ENCODE measurements around the gene PRPF19. TPM values are rescaled to one million over a fixed set of nuclear protein-coding genes. Genes with fewer than 3 reads are reported as not detected.

The PRPF19 gene
- polyA plus RNA-seq, 1 of the 3 experiments (the other 2 are of a cell fraction): 58.9 TPM

DNA sequence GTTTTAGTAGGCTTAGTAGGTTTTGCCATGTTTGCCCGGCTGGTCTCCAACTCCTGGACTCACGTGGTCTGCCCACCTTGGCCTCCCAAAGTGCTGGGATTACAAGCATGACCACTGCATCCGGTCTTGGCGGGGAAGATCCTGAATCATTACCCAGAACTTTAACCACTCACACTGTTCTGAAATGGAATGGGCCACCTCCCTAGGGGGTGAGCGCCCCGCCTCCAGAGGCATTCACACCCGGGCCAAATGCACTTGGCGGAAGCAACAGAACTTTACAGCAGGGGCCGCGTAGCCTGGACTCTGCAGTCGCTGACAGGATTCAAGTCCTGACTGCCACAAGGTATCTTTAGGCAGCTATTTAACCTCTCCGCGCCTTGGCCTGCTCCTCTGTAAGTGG, 59.1 kb downstream of the PRPF19 start:
- H2AFZ ChIP-seq (ENCODE audit: low read depth): no peak overlapping the region
- peaks cover 0 to 41% of the 10 kb centered on the region in 2 experiments for H3K36me3 ChIP-seq (replicated peaks in 1 of 2; ENCODE audit: control insufficient read depth in 1 of 2, insufficient read depth in 2 of 2, low read length in 1 of 2)
- no peak overlapping the region for H3K9ac ChIP-seq
- H3K79me2 ChIP-seq (ENCODE audit: insufficient read depth): peaks cover 40% of the 10 kb centered on the region
- H3K4me3 ChIP-seq (ENCODE audit: low read depth in 2 of 2, low read length in 1 of 2): no peak overlapping the region
- no peaks in the 10 kb centered on the region for H3K9me3 ChIP-seq
- H3K27ac ChIP-seq (ENCODE audit: low read depth in 2 of 2, low read length in 1 of 2): no peak overlapping the region
- H3K4me2 ChIP-seq: no peak overlapping the region
- no peaks in the 10 kb centered on the region for H3K27me3 ChIP-seq (ENCODE audit: insufficient read depth)
- no peaks in the 10 kb centered on the region for H3F3A ChIP-seq (replicated peaks; ENCODE audit: insufficient read depth)
- peaks cover 0 to 30% of the 10 kb centered on the region in 2 experiments; a peak in 3 of 4 replicates for H3K4me1 ChIP-seq (ENCODE audit: control insufficient read depth in 1 of 2, insufficient read depth in 2 of 2, low read depth in 1 of 2, low read length in 1 of 2)
- ChIA-PET CTCF (interaction anchor here (1.0 to 23.7 kb wide), 2 partner anchors 48 to 72 kb away, joined by 4 to 550 read pairs; partner anchors contain the start of gene PRPF19), POLR2A (no interaction called here)
- WGBS (ENCODE audit: low lambda C conversion rate): 86% methylated on average over 13 of the region's 13 CpGs
- H3K9me2 ChIP-seq: no peaks in the 10 kb centered on the region
- no peaks in the 10 kb centered on the region; the same call in 1 of the 2 replicates for H4K20me1 ChIP-seq (ENCODE audit: insufficient read depth)
- TF ChIP-seq GABPA (IDR thresholded peaks at IDR 0.05; ENCODE audit: low read depth): no peak
- TF ChIP-seq, protein P1, sequence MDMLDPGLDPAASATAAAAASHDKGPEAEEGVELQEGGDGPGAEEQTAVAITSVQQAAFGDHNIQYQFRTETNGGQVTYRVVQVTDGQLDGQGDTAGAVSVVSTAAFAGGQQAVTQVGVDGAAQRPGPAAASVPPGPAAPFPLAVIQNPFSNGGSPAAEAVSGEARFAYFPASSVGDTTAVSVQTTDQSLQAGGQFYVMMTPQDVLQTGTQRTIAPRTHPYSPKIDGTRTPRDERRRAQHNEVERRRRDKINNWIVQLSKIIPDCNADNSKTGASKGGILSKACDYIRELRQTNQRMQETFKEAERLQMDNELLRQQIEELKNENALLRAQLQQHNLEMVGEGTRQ (IDR thresholded peaks at IDR 0.05; ENCODE audit: borderline replicate concordance, low read depth, low read length): no peak
- TF ChIP-seq, protein P2, sequence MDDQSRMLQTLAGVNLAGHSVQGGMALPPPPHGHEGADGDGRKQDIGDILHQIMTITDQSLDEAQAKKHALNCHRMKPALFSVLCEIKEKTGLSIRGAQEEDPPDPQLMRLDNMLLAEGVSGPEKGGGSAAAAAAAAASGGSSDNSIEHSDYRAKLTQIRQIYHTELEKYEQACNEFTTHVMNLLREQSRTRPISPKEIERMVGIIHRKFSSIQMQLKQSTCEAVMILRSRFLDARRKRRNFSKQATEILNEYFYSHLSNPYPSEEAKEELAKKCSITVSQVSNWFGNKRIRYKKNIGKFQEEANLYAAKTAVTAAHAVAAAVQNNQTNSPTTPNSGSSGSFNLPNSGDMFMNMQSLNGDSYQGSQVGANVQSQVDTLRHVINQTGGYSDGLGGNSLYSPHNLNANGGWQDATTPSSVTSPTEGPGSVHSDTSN (IDR thresholded peaks at IDR 0.05): no peak
- TF ChIP-seq TAF1 (IDR thresholded peaks at IDR 0.05; ENCODE audit: borderline replicate concordance, low read depth, low read length): no peak
- TF ChIP-seq TCF12 (IDR thresholded peaks at IDR 0.05): no peak
- TF ChIP-seq, protein P3, sequence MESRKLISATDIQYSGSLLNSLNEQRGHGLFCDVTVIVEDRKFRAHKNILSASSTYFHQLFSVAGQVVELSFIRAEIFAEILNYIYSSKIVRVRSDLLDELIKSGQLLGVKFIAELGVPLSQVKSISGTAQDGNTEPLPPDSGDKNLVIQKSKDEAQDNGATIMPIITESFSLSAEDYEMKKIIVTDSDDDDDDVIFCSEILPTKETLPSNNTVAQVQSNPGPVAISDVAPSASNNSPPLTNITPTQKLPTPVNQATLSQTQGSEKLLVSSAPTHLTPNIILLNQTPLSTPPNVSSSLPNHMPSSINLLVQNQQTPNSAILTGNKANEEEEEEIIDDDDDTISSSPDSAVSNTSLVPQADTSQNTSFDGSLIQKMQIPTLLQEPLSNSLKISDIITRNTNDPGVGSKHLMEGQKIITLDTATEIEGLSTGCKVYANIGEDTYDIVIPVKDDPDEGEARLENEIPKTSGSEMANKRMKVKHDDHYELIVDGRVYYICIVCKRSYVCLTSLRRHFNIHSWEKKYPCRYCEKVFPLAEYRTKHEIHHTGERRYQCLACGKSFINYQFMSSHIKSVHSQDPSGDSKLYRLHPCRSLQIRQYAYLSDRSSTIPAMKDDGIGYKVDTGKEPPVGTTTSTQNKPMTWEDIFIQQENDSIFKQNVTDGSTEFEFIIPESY (IDR thresholded peaks at IDR 0.05; ENCODE audit: borderline replicate concordance, low read depth): no peak
- TF ChIP-seq ELF1 (IDR thresholded peaks at IDR 0.05): no peak
- TF ChIP-seq, protein P4, sequence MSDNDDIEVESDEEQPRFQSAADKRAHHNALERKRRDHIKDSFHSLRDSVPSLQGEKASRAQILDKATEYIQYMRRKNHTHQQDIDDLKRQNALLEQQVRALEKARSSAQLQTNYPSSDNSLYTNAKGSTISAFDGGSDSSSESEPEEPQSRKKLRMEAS (IDR thresholded peaks at IDR 0.05; ENCODE audit: low read depth): no peak
- TF ChIP-seq, protein P5, sequence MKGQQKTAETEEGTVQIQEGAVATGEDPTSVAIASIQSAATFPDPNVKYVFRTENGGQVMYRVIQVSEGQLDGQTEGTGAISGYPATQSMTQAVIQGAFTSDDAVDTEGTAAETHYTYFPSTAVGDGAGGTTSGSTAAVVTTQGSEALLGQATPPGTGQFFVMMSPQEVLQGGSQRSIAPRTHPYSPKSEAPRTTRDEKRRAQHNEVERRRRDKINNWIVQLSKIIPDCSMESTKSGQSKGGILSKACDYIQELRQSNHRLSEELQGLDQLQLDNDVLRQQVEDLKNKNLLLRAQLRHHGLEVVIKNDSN (IDR thresholded peaks at IDR 0.05; ENCODE audit: borderline replicate concordance, low read depth): no peak
- no peak for TF ChIP-seq EZH2phosphoT487 (IDR thresholded peaks at IDR 0.05; ENCODE audit: borderline replicate concordance, low read depth)
- no peak for TF ChIP-seq RAD21 (IDR thresholded peaks at IDR 0.05; ENCODE audit: low read length)
- no peak for TF ChIP-seq RXRA (IDR thresholded peaks at IDR 0.05; ENCODE audit: borderline replicate concordance, low read depth)
- TF ChIP-seq RCOR1 (IDR thresholded peaks at IDR 0.05; ENCODE audit: low read length): no peak
- TF ChIP-seq TEAD4 (IDR thresholded peaks at IDR 0.05; ENCODE audit: borderline replicate concordance, insufficient read depth): no peak
- TF ChIP-seq YY1 (IDR thresholded peaks at IDR 0.05; ENCODE audit: low read depth): no peak
- TF ChIP-seq, protein P6, sequence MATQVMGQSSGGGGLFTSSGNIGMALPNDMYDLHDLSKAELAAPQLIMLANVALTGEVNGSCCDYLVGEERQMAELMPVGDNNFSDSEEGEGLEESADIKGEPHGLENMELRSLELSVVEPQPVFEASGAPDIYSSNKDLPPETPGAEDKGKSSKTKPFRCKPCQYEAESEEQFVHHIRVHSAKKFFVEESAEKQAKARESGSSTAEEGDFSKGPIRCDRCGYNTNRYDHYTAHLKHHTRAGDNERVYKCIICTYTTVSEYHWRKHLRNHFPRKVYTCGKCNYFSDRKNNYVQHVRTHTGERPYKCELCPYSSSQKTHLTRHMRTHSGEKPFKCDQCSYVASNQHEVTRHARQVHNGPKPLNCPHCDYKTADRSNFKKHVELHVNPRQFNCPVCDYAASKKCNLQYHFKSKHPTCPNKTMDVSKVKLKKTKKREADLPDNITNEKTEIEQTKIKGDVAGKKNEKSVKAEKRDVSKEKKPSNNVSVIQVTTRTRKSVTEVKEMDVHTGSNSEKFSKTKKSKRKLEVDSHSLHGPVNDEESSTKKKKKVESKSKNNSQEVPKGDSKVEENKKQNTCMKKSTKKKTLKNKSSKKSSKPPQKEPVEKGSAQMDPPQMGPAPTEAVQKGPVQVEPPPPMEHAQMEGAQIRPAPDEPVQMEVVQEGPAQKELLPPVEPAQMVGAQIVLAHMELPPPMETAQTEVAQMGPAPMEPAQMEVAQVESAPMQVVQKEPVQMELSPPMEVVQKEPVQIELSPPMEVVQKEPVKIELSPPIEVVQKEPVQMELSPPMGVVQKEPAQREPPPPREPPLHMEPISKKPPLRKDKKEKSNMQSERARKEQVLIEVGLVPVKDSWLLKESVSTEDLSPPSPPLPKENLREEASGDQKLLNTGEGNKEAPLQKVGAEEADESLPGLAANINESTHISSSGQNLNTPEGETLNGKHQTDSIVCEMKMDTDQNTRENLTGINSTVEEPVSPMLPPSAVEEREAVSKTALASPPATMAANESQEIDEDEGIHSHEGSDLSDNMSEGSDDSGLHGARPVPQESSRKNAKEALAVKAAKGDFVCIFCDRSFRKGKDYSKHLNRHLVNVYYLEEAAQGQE (IDR thresholded peaks at IDR 0.05; ENCODE audit: low read depth, low read length): no peak
- TF ChIP-seq MXI1 (IDR thresholded peaks at IDR 0.05; ENCODE audit: low read depth, low read length): no peak
- DNase-seq: no peak
